NCI-H2196 (cell line): ENCODE results near the gene MED26.
A peak's percentile ranks its signal among the peaks of the same experiment; 100 is the strongest.
"Not testable (repeated sequence)": the region's sequence is repeated elsewhere in the genome, so short reads cannot be mapped to it uniquely, and the experiment has no call there.

Source experiments
- DNase-seq: peaks from one replicate; lab custom pipeline; 2025; ENCODE audit not compliant: unreplicated experiment; lab: John Stamatoyannopoulos, UW

The MED26 gene

DNA sequence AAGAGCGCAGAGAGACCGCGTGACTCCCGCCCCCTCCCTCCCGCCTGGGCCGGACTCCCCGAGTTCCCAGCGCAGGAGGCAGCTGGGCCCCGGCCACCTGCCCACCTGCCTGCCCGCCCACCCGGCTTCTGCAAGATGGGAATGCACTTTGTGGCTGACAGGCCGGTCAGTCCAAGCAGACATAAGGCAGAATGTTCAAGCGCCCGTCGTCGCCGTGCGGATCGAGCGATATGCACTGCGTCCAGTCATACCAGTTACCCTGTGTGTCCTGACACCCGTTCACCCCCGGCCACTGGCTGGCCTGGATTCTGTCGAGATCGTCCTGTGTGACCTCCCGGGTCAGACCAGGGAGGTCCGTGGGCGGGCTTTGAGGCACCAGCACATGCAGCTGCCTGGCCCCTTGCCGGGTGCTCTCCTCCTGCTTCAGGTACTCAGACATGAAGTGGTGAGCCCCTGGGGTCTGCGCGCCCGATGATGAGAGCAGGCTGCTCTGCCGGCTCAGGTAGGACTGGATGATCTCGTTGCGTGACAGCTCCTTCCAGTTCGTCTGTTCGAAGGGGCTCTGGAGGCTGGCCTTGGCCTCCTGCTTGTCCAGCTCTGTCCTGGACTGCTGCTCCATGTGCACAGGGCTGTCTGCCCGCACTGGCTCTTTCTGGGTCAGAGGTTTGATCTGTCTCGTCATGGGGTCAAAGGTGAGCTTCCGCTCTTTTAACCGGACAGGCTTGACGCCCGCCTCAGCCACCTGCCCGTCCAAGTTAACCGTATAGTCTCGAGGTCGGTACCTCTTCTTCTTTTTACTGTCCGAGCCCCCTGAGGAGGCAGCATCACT is 51.9 kb downstream of the MED26 start:
- DNase-seq: no peak

DNA sequence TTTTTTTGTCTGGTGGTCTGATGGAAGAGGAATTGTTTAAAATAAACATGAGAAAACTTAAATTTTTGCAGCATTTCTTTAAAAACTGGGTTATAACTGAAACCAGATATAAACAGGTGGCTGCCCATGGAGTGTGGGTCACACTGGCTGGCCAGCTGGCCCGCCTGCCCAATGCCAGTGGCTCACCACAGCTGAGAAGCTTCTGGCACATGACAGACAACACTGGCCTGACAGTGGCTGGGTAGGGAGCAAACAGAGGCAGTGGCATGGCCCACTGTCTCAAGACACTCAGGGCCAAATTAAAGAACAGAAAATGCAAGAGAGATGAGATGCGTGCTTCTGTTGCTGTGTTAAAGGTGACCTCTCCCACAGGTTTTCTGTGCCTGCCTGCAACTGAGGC is 52.7 kb downstream of the MED26 start:
- DNase-seq: no peak

DNA sequence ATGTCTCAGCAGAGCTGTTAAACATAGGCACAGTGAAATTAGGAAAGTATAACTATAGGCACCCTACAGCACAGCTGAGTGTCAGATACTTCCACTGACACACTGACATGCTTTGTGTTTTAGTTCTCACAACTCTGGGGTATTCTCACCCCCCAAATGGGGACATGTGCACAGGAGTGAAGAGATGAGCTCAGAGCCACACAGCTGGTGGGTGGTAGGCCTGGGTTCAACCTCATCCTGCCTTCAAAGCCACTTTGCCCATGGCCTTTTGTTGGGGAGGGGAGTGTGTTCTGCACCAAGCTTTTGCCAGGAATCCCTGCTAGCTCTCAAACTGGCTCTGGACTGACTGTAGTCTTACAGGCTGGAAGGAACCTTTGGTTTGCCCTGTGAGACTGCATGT is 54.1 kb downstream of the MED26 start:
- no peak for DNase-seq

DNA sequence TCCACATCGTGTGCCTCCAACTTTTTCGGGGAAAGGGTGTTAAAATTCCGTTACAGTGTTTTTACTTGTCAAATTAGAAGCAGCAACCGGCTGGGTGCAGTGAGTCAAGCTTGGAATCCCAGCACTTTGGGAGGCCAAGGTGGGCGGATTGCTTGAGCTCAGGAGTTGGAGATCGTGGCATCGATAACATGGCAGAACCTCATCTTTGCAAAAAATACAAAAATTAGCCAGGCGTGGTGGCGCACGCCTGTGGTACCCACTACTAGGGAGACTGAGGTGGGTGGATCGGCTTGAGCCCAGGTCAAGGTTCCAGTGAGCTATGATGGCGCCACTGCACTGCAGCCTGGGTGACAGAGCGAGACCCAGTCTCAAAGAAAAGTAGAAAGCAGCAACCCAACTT is 54.7 kb downstream of the MED26 start:
- DNase-seq: no peak

DNA sequence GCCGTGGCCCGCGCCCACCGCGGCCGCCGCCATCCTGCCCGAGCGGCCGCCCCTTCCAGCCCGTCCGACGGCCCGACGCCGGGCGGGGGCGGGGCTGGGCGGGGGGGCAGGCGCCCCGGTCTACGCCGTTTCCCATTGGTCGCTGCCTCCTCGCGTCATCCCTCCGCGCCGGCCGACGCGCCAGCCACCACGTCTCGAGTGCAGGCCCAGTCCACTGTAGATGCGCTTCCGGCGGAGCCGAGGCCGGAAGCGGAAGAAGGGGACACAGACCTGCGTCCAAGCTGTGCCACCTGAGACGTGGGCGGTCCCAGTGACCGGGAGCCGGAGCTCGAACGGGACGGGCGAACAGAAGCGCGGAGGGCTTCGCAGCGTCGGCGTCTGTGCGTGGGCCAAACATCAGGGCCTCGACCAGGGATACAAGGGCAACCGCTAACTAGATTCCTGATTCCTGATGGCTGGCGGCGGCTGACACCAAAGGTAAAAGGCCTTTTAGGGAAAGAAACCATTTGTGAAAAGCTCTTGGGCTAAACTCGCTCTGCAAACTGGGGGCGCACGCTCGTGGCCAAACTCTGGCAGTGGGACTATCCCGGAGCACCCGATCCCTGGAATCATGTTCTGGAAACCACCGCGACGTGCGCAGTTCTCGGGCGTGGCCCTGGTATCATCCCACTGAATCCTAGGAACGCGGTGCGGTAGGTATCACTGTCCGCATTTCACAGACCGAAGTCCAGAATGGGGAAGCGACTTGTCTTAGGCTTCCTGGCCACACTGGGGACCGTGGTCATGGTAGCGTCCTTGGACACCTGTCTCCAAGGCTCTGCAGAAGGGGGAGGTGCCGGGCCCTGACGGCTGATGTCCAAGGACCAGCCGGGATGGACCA is 55.4 kb downstream of the MED26 start, which contains the start of gene SLC35E1:
Gene SLC35E1, minus strand, starts transcription at position 84 of the 880 bp plus-strand sequence. Its CDS starts 51 bp downstream, at position 33.
- peak; percentile 97 for DNase-seq

DNA sequence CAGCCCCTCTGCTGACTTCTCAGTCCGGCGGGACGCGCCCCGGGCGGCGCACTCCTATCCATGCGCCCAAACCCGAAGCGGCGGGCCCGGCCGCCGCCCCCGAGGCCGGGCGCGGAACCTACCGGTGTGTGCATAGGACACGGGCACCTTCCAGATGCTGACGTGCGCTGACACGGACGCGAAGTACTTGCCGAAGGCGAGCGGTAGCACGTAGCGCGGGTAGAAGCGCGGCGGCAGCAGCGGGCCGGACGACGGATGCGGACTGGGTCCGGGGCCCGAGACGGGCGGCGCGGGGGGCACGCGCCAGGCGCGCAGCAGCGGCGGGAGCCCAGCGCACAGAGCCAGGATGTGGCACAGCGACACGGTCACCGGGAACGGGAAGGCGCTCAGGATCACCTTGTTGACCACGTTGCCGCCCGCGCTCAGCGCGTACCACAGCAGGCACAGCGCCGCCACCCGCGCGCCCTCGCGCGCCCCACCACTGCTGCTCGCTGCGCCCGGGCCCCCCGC is 56.1 kb downstream of the MED26 start:
- DNase-seq: no peak

DNA sequence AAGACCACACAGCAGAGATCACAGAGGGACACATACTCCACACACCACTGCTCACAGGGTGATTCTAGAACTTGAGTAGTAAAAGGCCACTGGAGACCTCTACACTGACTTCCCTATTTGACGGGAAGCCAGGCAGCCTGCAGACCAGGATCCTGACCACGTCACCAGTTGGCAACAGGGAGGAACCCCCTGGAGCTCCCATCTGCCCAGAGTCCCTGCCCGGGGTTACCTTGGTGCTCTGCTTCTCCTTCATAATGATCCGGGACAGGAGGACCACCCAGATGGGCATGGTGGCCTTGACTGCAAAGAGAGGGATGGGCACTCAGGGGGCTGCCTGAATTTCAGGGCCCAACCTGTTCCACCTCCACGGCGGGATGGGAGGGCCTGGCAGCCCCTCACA is 56.7 kb downstream of the MED26 start:
- no peak for DNase-seq

DNA sequence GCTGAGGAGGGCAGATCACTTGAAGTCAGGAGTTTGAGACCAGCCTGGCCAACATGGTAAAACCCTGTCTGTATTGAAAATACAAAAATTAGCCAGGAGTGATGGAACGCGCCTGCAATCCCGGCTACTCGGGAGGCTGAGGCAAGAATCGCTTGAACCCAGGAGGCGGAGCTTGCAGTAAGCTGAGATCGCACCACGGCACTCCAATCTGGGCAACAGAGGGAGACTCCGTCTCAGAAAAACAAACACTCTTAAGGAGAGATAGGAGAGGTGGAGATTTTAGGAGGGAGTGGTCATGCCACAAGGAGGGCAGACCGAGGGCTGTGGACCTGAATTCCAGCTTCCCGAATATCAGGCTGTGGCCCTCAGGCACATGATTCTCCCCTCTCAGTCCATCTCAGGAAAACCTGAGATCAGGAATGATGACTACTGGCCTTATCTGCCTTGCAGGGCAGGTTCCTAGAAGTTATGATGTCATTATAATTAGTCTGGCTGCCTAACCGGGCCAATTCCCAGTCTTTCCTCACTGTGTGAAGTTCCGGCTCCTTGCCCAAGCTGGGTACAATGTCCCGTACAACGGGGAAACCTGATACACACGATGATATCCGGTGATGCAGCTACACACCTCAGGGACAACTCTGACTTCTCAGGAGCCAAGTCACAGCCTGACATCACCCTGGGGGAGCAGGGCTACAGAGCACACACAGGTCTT is 58.2 kb downstream of the MED26 start:
- DNase-seq: no peak

DNA sequence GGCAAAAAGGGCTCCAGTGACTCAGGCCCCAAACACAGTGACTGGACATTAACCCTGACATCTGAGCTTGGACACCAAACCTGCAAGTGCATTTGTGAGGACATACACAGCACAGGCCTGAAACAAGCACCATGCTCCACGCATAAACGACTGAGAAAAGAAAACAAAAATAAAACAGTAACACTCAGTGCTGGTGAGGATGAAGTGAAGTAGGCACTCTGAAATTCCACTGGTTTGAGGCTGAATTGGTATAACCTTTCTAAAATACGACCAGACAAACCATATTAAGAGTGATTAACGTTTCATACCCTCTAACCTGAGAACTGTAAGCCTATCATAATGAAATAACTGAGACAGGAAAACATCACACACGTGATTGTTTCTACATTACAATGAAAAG is 61.3 kb downstream of the MED26 start:
- DNase-seq: no peak

DNA sequence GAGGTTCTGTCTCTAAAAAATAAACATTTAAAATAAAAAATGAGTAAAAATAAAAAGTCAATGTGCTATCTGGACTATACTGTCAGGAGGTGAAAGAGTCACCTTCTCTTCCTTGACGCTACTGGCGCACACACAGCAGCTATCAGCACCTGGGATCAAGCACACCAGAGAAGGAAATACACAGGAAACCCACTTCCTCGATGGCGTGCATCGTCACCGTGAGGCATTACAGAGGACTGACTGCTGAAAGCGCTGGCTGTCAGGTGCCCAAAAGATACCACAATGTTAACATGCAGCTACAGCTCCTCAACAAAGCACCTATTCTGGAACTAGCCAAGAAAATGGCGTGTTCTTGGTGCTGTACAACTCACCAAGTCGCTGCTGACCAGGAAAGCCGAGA is 61.8 kb downstream of the MED26 start:
- no peak for DNase-seq

DNA sequence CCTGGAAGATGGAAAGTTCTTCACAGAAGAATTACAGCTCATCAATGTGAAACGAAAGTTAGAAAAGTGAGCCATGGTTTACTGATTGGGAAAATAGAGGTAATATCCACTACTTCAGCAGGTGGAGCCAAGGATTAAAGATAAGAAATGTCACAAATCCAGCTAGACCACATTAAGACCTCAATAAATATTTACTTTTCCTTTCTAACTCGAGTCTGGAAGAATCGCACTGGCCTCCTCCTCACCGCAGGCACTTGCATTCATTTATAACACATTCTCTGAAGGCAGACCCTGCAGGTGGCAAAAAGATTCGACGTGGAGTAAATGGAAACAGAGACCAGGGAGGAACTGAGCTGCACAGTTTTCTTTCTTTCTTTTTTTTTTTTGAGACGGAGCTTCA is 63.2 kb downstream of the MED26 start:
- DNase-seq: no peak

DNA sequence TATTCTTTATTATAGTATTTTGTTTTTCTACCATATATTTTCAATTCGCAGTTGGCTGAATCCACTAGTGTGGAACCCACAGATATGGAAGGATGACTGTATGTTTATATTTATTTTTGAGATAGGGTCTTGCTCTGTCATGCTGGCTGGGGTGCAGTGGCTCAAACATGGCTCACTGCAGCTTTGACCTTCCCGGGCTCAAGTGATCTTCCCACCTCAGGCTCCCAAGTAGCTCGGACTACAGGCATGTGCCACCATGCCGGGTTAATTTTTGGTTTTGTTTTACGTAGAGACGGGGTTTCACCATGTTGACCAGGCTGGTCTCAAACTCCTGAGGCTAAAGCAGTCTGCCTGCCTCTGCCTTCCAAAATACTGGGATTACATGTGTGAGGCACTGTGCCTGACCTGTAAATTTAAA is 65.4 kb downstream of the MED26 start:
- DNase-seq: no peak

DNA sequence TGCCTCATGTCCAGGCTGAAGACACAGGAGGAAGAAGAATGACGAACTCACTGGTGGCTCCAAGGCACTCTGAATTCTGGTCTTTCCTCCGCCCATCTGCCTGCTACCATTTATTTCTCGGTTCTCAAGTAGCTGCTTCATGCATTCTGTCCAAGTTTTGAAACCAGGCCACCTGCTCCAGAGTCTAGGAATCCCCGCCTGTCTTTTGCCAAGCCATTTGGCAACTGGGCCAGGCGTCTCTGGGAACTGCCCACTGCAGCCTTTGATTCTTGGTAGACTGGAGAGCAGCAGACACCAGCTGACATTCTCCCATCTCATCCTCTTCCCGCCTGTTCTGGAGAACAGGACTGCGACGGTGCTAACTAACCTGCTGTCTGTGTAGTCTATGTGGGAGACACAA is 66.6 kb downstream of the MED26 start:
- peak; percentile 36 for DNase-seq

DNA sequence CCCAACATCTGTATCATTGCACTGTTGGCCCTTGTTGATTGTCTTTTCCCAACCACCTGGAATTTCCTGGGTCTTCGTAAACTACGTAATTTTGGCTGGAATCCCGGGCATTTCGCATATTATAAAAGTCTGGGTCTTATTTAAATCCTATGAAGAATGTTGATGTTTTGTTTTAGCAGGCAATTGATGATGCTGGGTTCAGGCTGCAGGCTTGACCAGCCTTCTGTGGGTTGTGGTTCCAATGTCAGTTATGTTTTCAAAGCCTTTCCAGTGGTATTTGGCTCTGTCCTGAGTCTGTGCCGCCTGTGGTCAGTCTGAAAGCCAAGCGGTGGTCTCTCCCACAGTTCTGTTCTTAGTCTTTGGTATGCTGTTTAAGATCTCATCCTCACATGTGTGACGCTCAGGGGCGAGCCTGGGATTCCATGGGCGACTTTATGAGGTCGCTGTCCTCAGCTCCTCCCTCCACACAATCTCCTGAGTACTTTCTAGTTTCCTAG is 68.2 kb downstream of the MED26 start:
- DNase-seq: no peak

DNA sequence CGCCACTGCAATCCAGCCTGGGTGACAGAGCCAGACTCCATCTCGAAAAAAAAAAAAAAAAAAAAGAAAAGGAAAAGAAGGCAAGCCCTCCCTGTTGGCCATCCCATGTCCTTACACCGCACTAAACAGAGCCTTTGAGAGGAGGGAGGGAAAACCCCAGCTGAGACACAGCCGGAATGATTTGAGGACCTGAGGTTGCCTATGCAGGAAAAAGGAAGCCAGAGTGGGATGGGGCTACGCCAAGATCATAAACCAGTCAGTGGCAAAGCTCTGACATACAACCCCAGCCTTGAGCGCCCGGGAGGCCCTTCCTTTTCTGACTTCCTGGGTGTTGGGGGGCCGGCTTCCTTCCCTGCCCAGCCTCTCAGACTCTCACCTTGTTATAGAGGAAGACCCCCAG is 73.2 kb downstream of the MED26 start:
- no peak for DNase-seq

DNA sequence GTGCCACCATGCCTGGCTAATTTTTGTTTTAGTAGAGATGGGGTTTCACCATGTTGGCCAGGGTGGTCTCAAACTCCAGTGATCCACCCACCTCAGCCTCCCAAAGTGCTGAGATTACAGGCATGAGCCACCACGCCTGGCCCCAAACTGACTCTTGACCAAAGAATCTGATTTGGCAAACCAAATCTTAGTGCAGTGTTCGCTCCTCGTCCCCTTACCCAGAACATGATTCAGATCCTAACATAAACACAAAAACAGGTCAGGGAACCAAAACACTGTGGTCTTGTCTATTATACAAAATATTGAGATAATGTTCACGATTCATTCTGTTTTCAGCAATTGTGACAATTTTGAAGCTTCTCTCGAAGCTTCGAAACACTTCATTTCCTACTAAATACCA is 76.1 kb downstream of the MED26 start:
- DNase-seq: not testable (repeated sequence)

DNA sequence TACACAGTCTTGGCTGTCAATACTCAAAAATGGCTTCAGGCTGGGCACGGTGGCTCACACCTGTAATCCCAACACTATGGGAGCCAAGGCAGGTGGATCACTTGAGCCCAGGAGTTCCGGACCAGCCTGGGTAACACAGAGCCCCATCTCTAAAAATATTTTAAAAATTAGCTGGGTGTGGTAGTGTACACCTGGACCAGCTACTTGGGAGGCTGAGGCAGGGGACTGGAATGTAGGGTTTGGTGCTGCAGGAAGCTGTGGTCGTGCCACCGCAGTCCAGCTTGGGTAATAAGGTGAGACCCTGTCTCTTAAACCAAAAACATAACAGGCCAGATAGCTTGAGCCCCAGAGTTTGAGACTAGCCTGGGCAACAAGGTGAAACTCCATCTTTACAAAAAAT is 79.0 kb downstream of the MED26 start:
- DNase-seq: no peak

DNA sequence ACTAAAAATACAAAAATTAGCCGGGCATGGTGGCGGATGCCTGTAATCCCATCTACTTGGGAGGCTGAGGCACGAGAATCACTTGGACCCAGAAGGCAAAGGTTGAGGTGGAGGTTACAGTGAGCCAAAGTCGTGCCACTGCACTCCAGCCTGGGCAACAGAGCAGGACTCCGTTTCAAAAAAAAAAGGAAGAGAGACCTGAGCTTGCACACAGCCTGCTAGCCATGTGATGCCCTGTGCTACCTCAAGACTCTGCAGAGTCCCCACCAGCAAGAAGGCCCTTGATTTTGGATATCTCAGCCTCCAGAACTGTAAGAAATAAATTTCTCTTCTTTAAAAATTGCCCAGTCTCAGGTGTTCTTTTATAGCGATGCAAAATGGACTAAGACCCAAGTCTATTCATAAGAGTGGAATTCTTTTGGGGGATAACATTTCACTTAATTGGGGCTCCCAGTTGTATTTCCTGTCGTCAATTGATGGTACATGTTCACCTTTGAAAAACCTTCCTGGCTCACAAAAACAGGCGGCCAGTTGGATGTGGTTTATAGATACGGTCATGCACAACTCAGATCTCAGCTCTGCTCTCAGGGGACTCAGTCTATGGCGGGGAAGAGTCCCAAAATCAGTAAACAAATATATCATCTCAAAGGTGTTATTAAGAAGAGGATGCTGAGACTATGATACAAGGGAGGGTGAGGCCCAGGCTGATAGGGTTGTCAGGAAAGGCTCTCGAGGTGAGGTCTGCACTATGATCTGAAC is 83.4 kb downstream of the MED26 start:
- DNase-seq: no peak

DNA sequence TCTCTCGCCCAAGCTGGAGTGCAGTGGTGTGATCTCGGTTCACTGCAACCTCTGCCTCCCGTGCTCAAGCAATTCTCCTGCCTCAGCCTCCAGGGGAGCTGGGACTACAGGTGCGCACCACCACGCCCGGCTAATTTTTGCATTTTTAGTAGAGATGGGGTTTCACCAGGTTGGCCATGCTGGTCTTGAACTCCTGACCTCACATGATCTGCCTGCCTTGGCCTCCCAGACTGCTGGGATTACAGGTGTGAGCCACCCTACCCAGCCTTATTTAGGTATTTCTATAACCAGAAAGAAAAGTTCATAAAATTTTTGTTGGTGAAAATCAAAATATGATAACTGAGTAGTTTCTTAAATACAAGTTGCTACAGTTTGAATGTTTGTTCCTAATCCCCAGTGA is 84.3 kb downstream of the MED26 start:
- not testable (repeated sequence) for DNase-seq

DNA sequence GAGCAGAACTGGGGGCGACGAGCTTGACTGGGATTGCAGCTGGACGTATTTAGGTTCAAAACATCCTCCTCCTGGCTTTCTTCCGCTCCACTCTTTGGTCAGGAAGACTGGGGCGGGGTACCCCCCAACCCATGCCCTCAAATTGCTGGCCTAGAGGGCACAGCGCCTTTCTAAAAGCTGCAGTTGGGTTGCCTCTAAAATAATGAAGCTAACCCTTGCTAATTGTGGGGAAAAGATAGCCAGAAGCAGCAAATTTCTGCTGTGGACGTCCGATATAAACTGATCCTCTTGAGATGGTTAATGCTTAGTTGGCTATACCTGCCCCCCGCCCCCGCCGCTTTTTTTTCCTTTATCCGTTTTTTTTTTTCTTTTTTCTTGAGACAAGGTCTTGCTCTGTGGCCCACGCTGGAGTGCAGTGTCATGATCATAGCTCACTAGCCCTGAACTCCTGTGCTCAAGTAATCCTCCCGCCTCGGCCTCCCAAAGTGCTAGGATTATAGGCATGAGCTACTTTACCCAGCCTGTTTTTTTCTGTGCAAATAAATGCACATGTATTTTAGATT is 85.0 kb downstream of the MED26 start:
- no peak for DNase-seq
